ENCODE data around the gene RRP8. TPM values are rescaled to one million over a fixed set of nuclear protein-coding genes. Genes with fewer than 3 reads are reported as not detected.
A peak's percentile ranks its signal among the peaks of the same experiment; 100 is the strongest.

Gene RRP8
- total RNA-seq, 1 donor from 2014 or later: 14.6 TPM

DNA sequence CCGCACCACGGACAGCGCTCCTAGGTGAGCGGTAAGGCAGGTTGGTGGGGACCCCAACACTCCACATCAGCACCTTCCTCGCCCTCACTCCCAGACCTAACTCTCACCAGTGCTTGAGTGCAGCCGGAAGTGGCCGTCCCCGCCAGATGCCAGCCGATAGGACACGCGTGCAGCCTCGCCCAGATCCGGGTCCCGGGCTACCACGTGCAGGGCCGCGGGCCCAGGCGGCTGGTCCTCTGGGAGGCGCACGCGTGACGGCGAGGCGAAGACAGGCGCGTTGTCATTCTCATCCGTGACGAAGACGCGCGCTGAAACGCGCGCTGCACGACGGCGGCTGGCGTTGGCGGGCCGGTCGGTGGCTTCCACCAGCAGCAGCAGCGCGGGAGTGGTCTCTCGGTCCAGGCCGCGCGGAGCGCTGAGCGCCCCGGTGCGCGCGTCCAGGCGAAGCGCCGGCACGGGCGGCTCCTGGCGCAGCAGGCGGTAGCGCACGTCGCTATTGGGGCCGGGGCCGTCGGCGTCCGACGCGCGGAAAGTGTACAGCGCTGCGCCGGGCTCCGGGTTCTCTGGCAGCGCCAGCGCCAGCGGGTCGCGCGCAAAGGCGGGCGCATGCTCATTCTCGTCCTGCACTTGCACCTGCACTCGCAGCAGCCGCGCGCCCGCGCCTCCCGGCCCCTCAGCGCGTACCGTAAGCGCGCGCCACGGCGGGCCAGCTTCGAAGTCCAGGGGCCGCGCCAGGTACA, 26.6 kb upstream of the RRP8 start:
- H3K27ac Mint-ChIP-seq (ENCODE audit: unreplicated experiment): no peak overlapping the region
- TF ChIP-seq, protein P1, sequence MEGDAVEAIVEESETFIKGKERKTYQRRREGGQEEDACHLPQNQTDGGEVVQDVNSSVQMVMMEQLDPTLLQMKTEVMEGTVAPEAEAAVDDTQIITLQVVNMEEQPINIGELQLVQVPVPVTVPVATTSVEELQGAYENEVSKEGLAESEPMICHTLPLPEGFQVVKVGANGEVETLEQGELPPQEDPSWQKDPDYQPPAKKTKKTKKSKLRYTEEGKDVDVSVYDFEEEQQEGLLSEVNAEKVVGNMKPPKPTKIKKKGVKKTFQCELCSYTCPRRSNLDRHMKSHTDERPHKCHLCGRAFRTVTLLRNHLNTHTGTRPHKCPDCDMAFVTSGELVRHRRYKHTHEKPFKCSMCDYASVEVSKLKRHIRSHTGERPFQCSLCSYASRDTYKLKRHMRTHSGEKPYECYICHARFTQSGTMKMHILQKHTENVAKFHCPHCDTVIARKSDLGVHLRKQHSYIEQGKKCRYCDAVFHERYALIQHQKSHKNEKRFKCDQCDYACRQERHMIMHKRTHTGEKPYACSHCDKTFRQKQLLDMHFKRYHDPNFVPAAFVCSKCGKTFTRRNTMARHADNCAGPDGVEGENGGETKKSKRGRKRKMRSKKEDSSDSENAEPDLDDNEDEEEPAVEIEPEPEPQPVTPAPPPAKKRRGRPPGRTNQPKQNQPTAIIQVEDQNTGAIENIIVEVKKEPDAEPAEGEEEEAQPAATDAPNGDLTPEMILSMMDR (IDR thresholded peaks at IDR 0.05; ENCODE audit: unreplicated experiment): no peak
- H3K4me3 Mint-ChIP-seq (ENCODE audit: unreplicated experiment): no peak overlapping the region
- DNase-seq (ENCODE audit: low spot score): no peak
- no peaks in the 10 kb centered on the region for H3K9me3 Mint-ChIP-seq (ENCODE audit: unreplicated experiment)
- peaks cover 56% of the 10 kb centered on the region for H3K36me3 Mint-ChIP-seq (ENCODE audit: low read depth, unreplicated experiment)
- peaks cover 7% of the 10 kb centered on the region for H3K4me1 Mint-ChIP-seq (ENCODE audit: unreplicated experiment)
- H3K27me3 Mint-ChIP-seq (ENCODE audit: unreplicated experiment): peaks cover 16% of the 10 kb centered on the region

DNA sequence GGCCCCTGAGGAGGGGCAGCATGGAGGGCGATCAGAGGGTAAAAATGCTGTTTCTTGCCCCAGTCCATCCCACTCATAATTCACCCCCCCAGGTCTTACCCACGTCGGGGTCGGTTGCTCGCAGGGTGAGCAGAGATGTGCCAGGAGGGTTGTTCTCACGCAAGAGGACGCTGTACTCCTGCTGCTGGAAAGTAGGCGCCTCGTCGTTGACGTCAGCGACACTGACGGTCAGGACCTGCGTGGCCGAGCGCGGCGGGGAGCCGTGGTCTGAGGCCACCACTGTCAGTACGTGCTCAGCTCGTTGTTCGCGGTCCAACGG, 26.1 kb upstream of the RRP8 start:
- no peak for DNase-seq (ENCODE audit: low spot score)
- H3K4me1 Mint-ChIP-seq (ENCODE audit: unreplicated experiment): peaks cover 7% of the 10 kb centered on the region
- peaks cover 57% of the 10 kb centered on the region for H3K36me3 Mint-ChIP-seq (ENCODE audit: low read depth, unreplicated experiment)
- H3K9me3 Mint-ChIP-seq (ENCODE audit: unreplicated experiment): no peaks in the 10 kb centered on the region
- H3K4me3 Mint-ChIP-seq (ENCODE audit: unreplicated experiment): no peak overlapping the region
- TF ChIP-seq, protein P1 (IDR thresholded peaks at IDR 0.05; ENCODE audit: unreplicated experiment): no peak
- peaks cover 16% of the 10 kb centered on the region for H3K27me3 Mint-ChIP-seq (ENCODE audit: unreplicated experiment)
- H3K27ac Mint-ChIP-seq (ENCODE audit: unreplicated experiment): no peak overlapping the region

DNA sequence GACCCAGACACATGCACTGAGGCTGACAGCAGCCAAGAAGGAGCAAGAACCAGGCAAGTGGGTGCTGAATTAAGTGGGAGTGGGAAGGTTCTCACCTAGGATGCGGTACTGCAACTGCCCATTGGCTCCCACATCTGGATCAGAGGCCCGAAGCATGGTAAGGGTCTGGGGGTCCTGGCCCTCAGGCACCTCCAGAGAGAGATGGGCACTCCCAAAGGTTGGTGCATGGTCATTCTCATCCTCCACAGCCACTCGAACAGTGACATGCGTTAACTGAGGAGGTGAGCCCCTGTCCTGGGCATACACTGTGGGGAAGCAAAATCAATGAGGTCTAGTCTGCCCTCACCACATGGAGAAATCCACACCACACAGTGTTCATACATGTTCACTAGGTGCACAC, 25.1 kb upstream of the RRP8 start:
- peak overlapping the region; percentile 52 for H3K4me3 Mint-ChIP-seq (ENCODE audit: unreplicated experiment)
- H3K9me3 Mint-ChIP-seq (ENCODE audit: unreplicated experiment): no peaks in the 10 kb centered on the region
- H3K4me1 Mint-ChIP-seq (ENCODE audit: unreplicated experiment): peaks cover 7% of the 10 kb centered on the region
- no peak overlapping the region for H3K27ac Mint-ChIP-seq (ENCODE audit: unreplicated experiment)
- peaks cover 16% of the 10 kb centered on the region for H3K27me3 Mint-ChIP-seq (ENCODE audit: unreplicated experiment)
- TF ChIP-seq, protein P1 (IDR thresholded peaks at IDR 0.05; ENCODE audit: unreplicated experiment): no peak
- peaks cover 62% of the 10 kb centered on the region for H3K36me3 Mint-ChIP-seq (ENCODE audit: low read depth, unreplicated experiment)
- DNase-seq (ENCODE audit: low spot score): no peak

DNA sequence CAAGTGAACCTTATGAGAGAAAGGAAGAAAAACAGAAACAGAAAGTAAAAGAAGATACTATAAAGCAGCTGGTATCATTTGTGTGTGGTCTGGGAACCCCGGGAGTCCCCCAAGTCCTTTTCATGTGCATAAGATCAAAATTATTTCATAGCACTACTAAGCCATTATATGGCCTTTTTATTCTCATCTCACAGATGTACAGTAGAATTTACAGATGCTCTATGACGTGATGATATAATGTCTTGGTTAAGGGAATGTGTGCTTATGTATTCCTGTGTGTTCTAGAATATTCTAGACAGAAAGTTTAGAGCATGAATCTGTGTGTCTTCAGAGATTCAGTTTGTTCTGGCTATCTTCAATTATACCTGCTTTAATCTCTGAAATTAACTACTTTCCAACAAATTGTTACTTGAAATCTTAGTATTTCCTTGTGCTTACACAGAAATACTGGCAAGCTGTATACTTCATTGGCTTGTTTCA, 24.4 kb upstream of the RRP8 start:
- Mint-ChIP-seq H3K4me1 (ENCODE audit: unreplicated experiment) (peaks cover 7% of the 10 kb centered on the region), H3K27me3 (ENCODE audit: unreplicated experiment) (peaks cover 16% of the 10 kb centered on the region), H3K36me3 (ENCODE audit: low read depth, unreplicated experiment) (peaks cover 55% of the 10 kb centered on the region), H3K4me3 (ENCODE audit: unreplicated experiment) (peak overlapping the region; percentile 13), H3K9me3 (ENCODE audit: unreplicated experiment) (no peaks in the 10 kb centered on the region), H3K27ac (ENCODE audit: unreplicated experiment) (no peak overlapping the region)
- TF ChIP-seq, protein P1 (IDR thresholded peaks at IDR 0.05; ENCODE audit: unreplicated experiment): no peak
- DNase-seq (ENCODE audit: low spot score): no peak

DNA sequence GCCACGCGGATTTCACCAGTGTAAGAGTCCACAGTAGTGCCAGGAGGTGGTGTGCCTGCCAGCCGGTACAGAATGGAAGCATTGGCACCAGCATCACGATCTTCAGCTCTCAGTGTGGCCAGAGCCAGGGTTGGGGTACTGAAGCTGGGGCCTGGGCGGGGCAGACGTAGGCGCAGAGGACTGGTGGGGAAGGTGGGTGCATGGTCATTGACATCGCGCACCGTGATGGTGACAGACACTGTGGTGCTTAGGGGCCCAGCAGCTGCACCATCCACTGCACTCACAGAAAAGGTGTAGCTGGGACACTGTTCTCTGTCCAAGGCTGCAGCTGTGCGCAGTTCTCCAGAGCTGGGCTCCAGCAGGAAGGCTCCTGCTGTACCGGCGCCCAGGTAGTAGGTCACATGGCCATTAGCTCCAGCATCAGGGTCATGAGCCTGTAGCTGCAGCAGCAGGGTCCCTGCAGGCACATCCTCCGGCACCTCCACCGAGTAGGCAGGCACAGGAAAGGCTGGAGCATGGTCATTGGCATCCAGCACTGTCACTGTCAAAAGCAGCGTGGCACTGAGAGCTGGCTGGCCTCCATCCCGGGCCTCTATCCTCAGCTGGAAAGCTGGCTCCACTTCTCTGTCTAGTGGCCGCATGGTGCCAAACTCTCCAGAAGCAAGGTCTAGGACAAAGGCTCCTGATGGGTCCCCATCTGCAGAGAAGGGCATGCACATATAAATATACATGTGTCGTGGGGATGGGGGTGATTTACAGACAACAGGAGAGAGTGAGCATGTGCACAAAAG, 23.8 kb upstream of the RRP8 start:
- peaks cover 16% of the 10 kb centered on the region for H3K27me3 Mint-ChIP-seq (ENCODE audit: unreplicated experiment)
- H3K27ac Mint-ChIP-seq (ENCODE audit: unreplicated experiment): no peak overlapping the region
- peak overlapping the region; percentile 35 for H3K4me3 Mint-ChIP-seq (ENCODE audit: unreplicated experiment)
- peaks cover 52% of the 10 kb centered on the region for H3K36me3 Mint-ChIP-seq (ENCODE audit: low read depth, unreplicated experiment)
- peaks cover 7% of the 10 kb centered on the region for H3K4me1 Mint-ChIP-seq (ENCODE audit: unreplicated experiment)
- no peak for DNase-seq (ENCODE audit: low spot score)
- TF ChIP-seq, protein P1 (IDR thresholded peaks at IDR 0.05; ENCODE audit: unreplicated experiment): no peak
- no peaks in the 10 kb centered on the region for H3K9me3 Mint-ChIP-seq (ENCODE audit: unreplicated experiment)
